ENCODE data around the gene MAP2K1. TPM values are rescaled to one million over a fixed set of nuclear protein-coding genes. Genes with fewer than 3 reads are reported as not detected.
"Not testable (repeated sequence)": the region's sequence is repeated elsewhere in the genome, so short reads cannot be mapped to it uniquely, and the experiment has no call there.

MAP2K1 gene
- total RNA-seq, 2 donors from 2014 or later: 31.3 to 36.4 TPM

DNA sequence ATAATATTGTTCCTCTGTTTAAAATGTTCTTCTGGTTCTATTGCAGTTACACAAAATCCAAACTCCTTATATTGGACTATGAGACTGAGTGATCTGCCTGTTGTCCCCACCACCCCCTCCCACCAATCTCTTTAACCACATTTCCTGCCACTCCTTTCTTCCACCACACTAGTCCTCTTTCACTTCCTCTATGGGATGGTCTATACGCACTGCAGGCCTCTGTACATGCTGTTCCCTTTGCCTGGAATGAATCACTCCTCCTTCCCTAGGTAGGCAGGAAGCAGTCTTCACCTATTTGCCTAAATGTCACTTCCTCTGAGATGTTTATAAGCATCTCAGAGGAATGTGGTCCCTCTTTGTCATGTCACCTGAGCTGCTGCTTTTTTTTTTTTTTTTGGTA is 4.0 kb downstream of the MAP2K1 start:
- no peak overlapping the region for H3K27ac ChIP-seq
- H3K27me3 ChIP-seq: no peaks in the 10 kb centered on the region
- H3K36me3 ChIP-seq: no peaks in the 10 kb centered on the region
- H3K9me3 ChIP-seq: no peaks in the 10 kb centered on the region
- no peak for DNase-seq (ENCODE audit: low spot score)
- H3K4me3 ChIP-seq: no peak overlapping the region
- TF ChIP-seq, protein P1, sequence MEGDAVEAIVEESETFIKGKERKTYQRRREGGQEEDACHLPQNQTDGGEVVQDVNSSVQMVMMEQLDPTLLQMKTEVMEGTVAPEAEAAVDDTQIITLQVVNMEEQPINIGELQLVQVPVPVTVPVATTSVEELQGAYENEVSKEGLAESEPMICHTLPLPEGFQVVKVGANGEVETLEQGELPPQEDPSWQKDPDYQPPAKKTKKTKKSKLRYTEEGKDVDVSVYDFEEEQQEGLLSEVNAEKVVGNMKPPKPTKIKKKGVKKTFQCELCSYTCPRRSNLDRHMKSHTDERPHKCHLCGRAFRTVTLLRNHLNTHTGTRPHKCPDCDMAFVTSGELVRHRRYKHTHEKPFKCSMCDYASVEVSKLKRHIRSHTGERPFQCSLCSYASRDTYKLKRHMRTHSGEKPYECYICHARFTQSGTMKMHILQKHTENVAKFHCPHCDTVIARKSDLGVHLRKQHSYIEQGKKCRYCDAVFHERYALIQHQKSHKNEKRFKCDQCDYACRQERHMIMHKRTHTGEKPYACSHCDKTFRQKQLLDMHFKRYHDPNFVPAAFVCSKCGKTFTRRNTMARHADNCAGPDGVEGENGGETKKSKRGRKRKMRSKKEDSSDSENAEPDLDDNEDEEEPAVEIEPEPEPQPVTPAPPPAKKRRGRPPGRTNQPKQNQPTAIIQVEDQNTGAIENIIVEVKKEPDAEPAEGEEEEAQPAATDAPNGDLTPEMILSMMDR (IDR thresholded peaks at IDR 0.05): no peak
- peaks cover 0 to 34% of the 10 kb centered on the region in 2 donors for H3K4me1 ChIP-seq

DNA sequence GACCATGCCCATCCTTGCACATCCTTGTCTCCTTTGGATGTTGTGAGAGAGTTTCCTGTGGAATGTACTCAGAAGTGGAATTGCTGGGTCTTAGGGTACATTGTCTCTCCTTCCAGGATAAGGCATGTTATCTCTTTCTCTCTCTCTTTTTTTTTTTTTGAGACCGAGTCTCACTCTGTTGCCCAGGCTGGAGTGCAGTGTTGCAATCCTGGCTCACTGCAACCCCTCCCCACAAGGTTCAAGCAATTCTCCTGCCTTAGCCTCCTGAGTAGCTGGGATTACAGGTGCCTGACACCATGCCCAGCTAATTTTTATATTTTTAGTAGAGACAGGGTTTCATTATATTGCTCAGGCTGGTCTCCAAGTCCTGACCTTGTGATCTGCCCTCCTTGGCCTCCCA is 6.3 kb downstream of the MAP2K1 start:
- H3K4me3 ChIP-seq; H3K9me3 ChIP-seq; DNase-seq (ENCODE audit: low spot score); H3K36me3 ChIP-seq; H3K27me3 ChIP-seq; H3K27ac ChIP-seq: not testable (repeated sequence)
- peaks cover 0 to 25% of the 10 kb centered on the region in 2 donors for H3K4me1 ChIP-seq

DNA sequence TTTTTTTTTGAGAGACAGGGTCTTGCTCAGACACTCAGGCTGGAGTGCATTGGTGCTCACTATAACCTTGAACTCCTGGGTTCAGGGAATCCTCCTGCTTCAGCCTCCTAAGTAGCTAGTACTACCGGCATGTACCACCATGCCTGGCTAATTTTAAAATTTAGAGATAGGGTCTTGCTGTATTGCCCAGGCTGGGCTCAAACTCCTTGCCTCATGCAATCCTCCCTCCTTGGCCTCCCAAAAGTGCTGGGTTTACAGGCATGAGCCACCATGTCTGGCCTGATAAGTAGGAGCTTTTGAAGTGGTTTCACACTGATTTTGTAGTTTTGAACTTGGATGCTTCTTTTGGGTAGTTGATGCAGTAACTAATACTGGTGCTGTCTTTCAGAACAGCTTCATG is 7.8 kb downstream of the MAP2K1 start:
- no peaks in the 10 kb centered on the region for H3K9me3 ChIP-seq
- H3K4me1 ChIP-seq: peaks cover 0 to 14% of the 10 kb centered on the region in 2 donors
- no peaks in the 10 kb centered on the region for H3K27me3 ChIP-seq
- no peak overlapping the region for H3K4me3 ChIP-seq
- TF ChIP-seq, protein P1 (IDR thresholded peaks at IDR 0.05): no peak
- no peaks in the 10 kb centered on the region for H3K36me3 ChIP-seq
- H3K27ac ChIP-seq: no peak overlapping the region
- DNase-seq (ENCODE audit: low spot score): no peak

DNA sequence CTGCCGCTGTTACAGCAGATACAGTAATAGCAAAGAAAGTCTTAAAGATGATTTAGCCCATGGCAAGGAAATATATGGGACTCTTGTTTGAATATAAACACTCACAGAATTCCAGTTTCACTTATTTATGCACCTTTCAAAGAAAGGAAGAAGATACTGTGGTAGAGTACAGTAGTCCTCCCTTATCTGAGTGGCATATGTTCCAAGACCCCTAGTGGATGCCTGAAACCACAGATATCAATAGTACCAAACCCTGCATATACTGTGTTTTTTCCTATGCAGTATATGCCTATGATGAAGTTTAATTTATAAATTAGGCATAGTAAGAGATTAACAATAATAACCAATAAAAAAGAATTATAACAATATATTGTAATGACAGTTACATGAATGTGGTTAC is 8.2 kb downstream of the MAP2K1 start:
- H3K4me1 ChIP-seq: peaks cover 0 to 14% of the 10 kb centered on the region in 2 donors
- no peak for DNase-seq (ENCODE audit: low spot score)

DNA sequence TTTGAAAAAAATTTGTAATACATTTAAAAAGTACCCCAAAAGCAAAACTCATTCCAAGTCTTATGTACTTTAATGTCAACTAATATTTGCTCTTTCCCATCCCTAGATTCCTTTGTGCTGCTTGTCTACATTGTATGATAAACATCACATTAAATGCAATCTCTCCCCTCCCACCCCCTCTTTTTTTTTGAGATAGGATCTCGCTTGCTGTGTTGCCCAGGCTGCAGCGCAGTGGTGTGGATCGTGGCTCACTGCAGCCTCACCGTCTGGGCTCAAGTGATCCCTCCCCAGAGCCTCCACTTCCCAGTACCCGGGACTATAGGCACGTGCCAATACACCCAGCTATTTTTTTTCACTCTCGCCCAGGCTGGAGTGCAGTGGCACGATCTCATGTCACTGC is 12.6 kb downstream of the MAP2K1 start:
- no peaks in the 10 kb centered on the region for H3K36me3 ChIP-seq
- no peak for DNase-seq (ENCODE audit: low spot score)
- H3K9me3 ChIP-seq: no peaks in the 10 kb centered on the region
- H3K4me1 ChIP-seq: peaks cover 0 to 14% of the 10 kb centered on the region in 2 donors
- H3K27ac ChIP-seq: no peak overlapping the region
- no peaks in the 10 kb centered on the region for H3K27me3 ChIP-seq
- TF ChIP-seq, protein P1 (IDR thresholded peaks at IDR 0.05): no peak
- H3K4me3 ChIP-seq: no peak overlapping the region

More for the DNA sequence above, 8.2 kb downstream of the MAP2K1 start:
- H3K27me3 ChIP-seq: no peaks in the 10 kb centered on the region
- no peaks in the 10 kb centered on the region for H3K36me3 ChIP-seq
- no peak overlapping the region for H3K4me3 ChIP-seq
- H3K9me3 ChIP-seq: no peaks in the 10 kb centered on the region
- TF ChIP-seq, protein P1 (IDR thresholded peaks at IDR 0.05): no peak
- no peak overlapping the region for H3K27ac ChIP-seq

DNA sequence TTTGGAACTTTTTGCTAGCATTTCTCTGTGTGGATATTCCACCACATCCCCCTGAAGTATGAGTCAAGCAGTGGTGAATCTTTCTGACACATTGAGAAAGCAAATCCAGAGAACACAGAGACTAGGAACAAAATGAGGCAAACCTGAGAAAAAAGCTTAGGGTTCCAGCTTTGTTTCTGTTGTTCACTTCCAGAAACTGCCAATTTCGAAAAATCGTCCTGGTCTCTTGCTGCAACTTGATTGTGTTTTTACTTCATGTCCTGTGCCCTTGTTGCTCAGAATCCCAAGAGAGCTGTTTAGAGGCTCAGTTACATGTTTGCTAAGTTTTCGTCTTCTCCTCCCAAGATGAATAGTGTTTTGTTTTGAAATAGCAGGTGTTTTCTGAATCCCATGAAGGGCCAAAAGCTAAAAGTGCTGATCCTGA is 13.7 kb downstream of the MAP2K1 start:
- H3K27ac ChIP-seq: no peak overlapping the region
- peaks cover 0 to 25% of the 10 kb centered on the region in 2 donors for H3K4me1 ChIP-seq
- no peaks in the 10 kb centered on the region for H3K9me3 ChIP-seq
- no peaks in the 10 kb centered on the region for H3K36me3 ChIP-seq
- TF ChIP-seq, protein P1 (IDR thresholded peaks at IDR 0.05): no peak
- DNase-seq (ENCODE audit: low spot score): no peak
- H3K27me3 ChIP-seq: no peaks in the 10 kb centered on the region
- H3K4me3 ChIP-seq: no peak overlapping the region

All from right atrium auricular region (tissue), 2 donors.